ENCODE results near the gene ASPSCR1. TPM values are rescaled to one million over a fixed set of nuclear protein-coding genes. Genes with fewer than 3 reads are reported as not detected.
A peak's percentile ranks its signal among the peaks of the same experiment; 100 is the strongest.

ASPSCR1 gene
- total and polyA plus RNA-seq, 2 of the 13 experiments (the other 11 are each of a cell fraction or from before 2014, with no cell fraction given): 274 to 314 TPM

DNA sequence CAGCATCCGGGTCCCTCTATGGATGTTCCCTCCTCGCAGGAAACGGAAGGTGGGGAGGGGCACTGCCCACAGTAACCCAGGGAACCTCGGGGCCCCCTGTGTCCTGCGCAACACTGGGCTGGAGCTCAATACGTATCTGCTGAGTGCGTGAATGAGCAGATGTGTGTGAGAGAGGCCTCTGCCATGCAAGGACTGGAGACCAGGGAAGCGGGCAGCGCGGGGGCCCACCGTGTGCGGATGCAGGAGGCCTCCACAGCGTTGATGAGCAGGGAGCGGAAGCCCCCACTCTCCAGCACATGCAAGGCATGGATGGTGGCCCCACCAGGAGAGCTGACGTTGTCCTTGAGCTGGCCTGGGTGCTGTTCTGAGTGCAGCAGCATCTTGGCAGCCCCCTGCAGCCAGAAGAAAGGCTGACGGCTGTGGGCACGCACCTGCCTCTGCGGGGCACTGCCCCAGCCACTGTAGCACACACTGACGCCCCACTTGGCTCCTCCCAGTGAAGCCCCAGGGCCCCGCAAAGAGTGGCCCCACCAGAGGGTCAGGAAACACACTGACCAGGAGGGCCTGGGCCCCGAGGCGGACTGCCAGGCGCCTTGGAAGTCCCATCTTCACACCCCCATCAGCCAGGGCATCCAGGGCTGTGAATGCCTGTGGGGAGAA is 43.2 kb upstream of the ASPSCR1 start:
- Histone ChIP-seq H3K79me2 (ENCODE audit: insufficient read depth, low read length) (peaks cover 19% of the 10 kb centered on the region), H4K20me1 (ENCODE audit: insufficient read depth, low read length) (peaks cover 5% of the 10 kb centered on the region; the same call in 1 of the 2 replicates), H3K4me1 (ENCODE audit: insufficient read depth, low read length) (peaks cover 58% of the 10 kb centered on the region), H3K9me3 (ENCODE audit: low read length) (no peaks in the 10 kb centered on the region), H3K36me3 (replicated peaks in 1 of 2; ENCODE audit: control insufficient read depth in 1 of 2, insufficient read depth in 2 of 2, low read length in 2 of 2) (peaks cover 11 to 28% of the 10 kb centered on the region in 2 experiments), H3K4me3 (replicated peaks in 1 of 3; ENCODE audit: insufficient read depth in 1 of 3, low read depth in 2 of 3, low read length in 3 of 3) (no peak overlapping the region), H3K4me2 (ENCODE audit: low read depth, low read length) (no peak overlapping the region), H3K27me3 (ENCODE audit: control insufficient read depth in 1 of 2, insufficient read depth in 2 of 2, low read length in 2 of 2) (peaks cover 2 to 12% of the 10 kb centered on the region in 2 experiments; a peak in 3 of 5 replicates), H2AFZ (ENCODE audit: low read length) (no peak overlapping the region), H3K27ac (ENCODE audit: extremely low read length, insufficient read depth, low read length) (no peak overlapping the region), H3K9ac (ENCODE audit: insufficient read depth, low read depth, low read length) (no peak overlapping the region)
- in situ Hi-C loops (cut with HindIII; ENCODE audit: extremely low pct_ligation_motif_present, low pct_unique_long_range_greater_than_20kb): no loop called here
- intact Hi-C loops (cut with micrococcal nuclease; ENCODE audit: unreplicated experiment): no loop called here
- DNase-seq (ENCODE audit: low spot score): no peak
- no TSS peak for BruUV-seq (replicated peaks)
- no peak for FAIRE-seq
- WGBS (ENCODE audit: low lambda C conversion rate): 96% methylated on average over 16 of the region's 23 CpGs
- ChIA-PET CTCF (ENCODE audit: low intra/inter-chr PET ratio, low total read pairs) (no interaction called here), POLR2A (interaction anchor here (0.7 to 2.0 kb wide), 5 partner anchors 17 to 89 kb away, joined by 3 to 7 read pairs (median 5); partner anchors contain the start of genes CENPX and LRRC45)
- ATAC-seq: no peak
- TF ChIP-seq HNRNPL (IDR thresholded peaks at IDR 0.05; ENCODE audit: low read depth, low read length) (peak; percentile 60; the same call in 1 of the 2 replicates), RBFOX2 (IDR thresholded peaks at IDR 0.05; ENCODE audit: low read depth, low read length) (peak; percentile 78), CHCHD3 (CRISPR knock-in tag; IDR thresholded peaks at IDR 0.05) (no peak), TEAD3 (CRISPR knock-in tag; optimal IDR thresholded peaks at IDR 0.05; ENCODE audit: borderline replicate concordance) (no peak), ZNF225 (CRISPR knock-in tag; IDR thresholded peaks at IDR 0.05) (peak; percentile 35; the same call in 1 of the 2 replicates)
- TF ChIP-seq, protein P1, sequence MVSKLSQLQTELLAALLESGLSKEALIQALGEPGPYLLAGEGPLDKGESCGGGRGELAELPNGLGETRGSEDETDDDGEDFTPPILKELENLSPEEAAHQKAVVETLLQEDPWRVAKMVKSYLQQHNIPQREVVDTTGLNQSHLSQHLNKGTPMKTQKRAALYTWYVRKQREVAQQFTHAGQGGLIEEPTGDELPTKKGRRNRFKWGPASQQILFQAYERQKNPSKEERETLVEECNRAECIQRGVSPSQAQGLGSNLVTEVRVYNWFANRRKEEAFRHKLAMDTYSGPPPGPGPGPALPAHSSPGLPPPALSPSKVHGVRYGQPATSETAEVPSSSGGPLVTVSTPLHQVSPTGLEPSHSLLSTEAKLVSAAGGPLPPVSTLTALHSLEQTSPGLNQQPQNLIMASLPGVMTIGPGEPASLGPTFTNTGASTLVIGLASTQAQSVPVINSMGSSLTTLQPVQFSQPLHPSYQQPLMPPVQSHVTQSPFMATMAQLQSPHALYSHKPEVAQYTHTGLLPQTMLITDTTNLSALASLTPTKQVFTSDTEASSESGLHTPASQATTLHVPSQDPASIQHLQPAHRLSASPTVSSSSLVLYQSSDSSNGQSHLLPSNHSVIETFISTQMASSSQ (IDR thresholded peaks at IDR 0.05; ENCODE audit: low read depth): no peak
- TF ChIP-seq, protein P1 (CRISPR knock-in tag; IDR thresholded peaks at IDR 0.05; ENCODE audit: borderline replicate concordance): 0 out of 2 replicates have a peak, but pooled peaks have one; percentile 31
- TF ChIP-seq, protein P2, sequence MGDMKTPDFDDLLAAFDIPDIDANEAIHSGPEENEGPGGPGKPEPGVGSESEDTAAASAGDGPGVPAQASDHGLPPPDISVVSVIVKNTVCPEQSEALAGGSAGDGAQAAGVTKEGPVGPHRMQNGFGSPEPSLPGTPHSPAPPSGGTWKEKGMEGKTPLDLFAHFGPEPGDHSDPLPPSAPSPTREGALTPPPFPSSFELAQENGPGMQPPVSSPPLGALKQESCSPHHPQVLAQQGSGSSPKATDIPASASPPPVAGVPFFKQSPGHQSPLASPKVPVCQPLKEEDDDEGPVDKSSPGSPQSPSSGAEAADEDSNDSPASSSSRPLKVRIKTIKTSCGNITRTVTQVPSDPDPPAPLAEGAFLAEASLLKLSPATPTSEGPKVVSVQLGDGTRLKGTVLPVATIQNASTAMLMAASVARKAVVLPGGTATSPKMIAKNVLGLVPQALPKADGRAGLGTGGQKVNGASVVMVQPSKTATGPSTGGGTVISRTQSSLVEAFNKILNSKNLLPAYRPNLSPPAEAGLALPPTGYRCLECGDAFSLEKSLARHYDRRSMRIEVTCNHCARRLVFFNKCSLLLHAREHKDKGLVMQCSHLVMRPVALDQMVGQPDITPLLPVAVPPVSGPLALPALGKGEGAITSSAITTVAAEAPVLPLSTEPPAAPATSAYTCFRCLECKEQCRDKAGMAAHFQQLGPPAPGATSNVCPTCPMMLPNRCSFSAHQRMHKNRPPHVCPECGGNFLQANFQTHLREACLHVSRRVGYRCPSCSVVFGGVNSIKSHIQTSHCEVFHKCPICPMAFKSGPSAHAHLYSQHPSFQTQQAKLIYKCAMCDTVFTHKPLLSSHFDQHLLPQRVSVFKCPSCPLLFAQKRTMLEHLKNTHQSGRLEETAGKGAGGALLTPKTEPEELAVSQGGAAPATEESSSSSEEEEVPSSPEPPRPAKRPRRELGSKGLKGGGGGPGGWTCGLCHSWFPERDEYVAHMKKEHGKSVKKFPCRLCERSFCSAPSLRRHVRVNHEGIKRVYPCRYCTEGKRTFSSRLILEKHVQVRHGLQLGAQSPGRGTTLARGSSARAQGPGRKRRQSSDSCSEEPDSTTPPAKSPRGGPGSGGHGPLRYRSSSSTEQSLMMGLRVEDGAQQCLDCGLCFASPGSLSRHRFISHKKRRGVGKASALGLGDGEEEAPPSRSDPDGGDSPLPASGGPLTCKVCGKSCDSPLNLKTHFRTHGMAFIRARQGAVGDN (CRISPR knock-in tag; IDR thresholded peaks at IDR 0.05): 0 out of 2 replicates have a peak, but pooled peaks have one; percentile 8
